GM12892 (cell line): Measurements from ENCODE around the gene UBALD2.

Source experiments
- POLR2A ChIP-seq: IDR thresholded peaks from 2 replicates; pipeline ENCODE4 v1.6.1; 2011; ENCODE audit warnings: low read depth, low read length, control low read depth
- POLR2AphosphoS5 ChIP-seq: IDR thresholded peaks from 2 replicates; pipeline ENCODE4 v1.6.1; 2011; ENCODE audit warnings: low read depth, low read length, control low read depth
- TAF1 ChIP-seq: IDR thresholded peaks from 2 replicates; pipeline ENCODE4 v1.6.1; 2011; ENCODE audit warnings: low read depth, mild to moderate bottlenecking, control low read depth, low read length, borderline replicate concordance

DNA sequence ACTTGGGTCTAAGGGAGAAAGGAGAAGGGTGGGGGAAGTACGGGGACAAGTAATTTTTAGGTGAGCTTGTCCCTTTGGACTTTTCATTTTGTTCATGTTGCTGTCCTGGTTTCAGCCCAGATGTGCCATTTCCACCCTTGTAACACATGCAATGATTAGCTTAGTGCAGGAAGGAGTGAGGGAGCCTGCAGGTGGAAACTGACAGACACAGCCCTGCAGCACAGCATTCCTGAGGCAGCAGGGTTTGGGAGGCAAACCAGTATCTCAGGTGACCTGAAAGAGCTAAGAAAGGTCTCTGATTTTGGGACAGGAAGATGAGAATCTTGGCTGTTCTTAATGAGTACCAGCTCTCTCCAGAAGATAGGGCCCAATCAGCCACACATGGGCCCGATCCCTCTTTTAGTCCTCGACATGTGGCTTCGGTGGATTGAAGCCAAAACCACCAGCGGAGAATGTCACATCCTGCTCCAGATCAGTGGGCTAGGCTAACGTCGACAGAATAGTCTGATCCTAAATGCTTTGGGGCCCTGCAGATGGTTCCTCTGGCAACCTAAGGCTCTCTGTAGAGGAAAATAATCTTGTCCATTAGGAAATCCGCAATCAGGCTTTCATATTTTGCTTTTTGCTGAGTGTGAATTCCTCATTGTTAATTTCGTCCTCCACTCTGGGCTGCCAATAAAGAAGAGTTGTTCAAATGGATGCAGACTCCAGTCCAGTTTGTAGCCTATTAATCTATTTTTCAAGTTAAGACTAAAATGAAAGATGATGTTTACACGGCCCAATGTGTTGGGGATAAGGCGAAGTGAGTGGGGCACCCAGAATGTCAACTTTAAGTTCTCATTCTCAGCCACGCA is 21.1 kb upstream of the UBALD2 start:
- TF ChIP-seq POLR2AphosphoS5 (no peak), TAF1 (no peak), POLR2A (no peak)
